Muscle layer of duodenum (tissue), 2 donors: ENCODE measurements around the gene TTC31.

ENCODE experiments used
- H3K27ac ChIP-seq: one replicate; pipeline ENCODE4 v1.7.0; 2013; ENCODE audit warnings: mild to moderate bottlenecking, low read length
- H3K27me3 ChIP-seq: one replicate; pipeline ENCODE4 v1.7.0; 2013; ENCODE audit warnings: low read depth, mild to moderate bottlenecking, control low read depth, low read length
- H3K36me3 ChIP-seq, 2 donors: one replicate each; pipeline ENCODE4 v1.7.0; 2013; ENCODE audit warnings: low read length in 2 of 2, control low read depth in 1 of 2, mild to moderate bottlenecking in 1 of 2; ENCODE audit not compliant: insufficient read depth in 2 of 2, control insufficient read depth in 1 of 2
- H3K4me1 ChIP-seq, 2 donors: one replicate each; pipeline ENCODE4 v1.7.0; 2013; ENCODE audit warnings: low read length in 2 of 2, mild to moderate bottlenecking in 2 of 2, control low read depth in 1 of 2, moderate library complexity in 1 of 2; ENCODE audit not compliant: insufficient read depth in 2 of 2, control insufficient read depth in 1 of 2
- H3K4me3 ChIP-seq, 2 donors: one replicate each; pipeline ENCODE4 v1.7.0; 2013; ENCODE audit warnings: low read length in 2 of 2, low read depth in 1 of 2, mild to moderate bottlenecking in 1 of 2
- H3K9me3 ChIP-seq, 2 donors: one replicate each; pipeline ENCODE4 v1.7.0; 2013; ENCODE audit warnings: low read length in 2 of 2, control low read depth in 1 of 2, mild to moderate bottlenecking in 1 of 2; ENCODE audit not compliant: control insufficient read depth in 1 of 2
- donor health status: healthy.

The TTC31 gene

DNA sequence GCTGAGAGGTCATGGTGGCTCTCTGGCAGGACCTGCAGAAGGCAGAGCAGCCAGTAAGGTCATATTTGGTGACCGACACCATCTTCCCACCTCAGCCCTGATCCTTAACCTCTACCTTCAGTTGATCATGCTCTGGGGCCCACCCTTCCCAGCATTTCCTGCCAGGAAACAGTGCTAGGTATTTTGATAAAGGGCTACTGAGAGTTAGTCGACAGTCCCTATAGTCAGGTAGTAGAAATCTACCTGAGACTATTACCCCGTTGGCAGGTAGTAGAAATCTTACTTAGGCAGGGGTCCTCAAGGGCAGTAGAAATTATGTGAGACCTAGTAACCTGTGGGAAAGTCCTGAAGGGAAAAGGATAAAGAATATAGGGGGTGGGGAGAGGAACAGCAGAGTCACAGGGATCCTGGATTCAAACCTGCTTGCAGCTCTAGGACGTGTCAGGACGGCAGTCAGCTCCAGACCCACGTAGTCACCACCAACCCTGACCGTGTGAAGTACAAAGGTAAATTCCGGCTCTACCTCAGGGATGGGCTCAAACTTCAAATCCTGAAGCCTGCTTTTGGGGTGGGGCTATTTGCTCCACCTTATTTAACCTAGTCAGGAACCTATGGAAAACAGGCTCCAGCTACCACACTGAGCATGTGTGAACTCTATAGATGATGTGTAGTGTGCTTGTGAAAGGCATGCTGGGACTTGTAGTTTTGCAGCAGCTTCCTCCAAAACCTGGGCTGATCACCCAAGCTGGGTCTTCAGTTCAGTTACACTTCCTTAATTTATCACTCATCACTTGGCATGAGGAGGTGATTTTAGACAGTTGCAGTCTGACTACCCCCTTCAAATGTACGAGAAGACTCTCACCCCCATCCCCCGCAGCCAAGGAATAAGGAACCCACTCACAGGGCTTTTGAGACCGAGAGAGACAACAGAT is 43.1 kb downstream of the TTC31 start, which contains the start of gene DQX1:
TSS of gene DQX1 (minus strand) at position 515 of the 932 bp plus-strand sequence. CDS start at position 13, 502 bp downstream.
- H3K27ac ChIP-seq: peak within 1 kb of the TSS; percentile 74
- no peaks in the 10 kb centered on the region for H3K27me3 ChIP-seq
- H3K36me3 ChIP-seq: peaks cover 13 to 30% of the 10 kb centered on the region in 2 donors
- H3K4me3 ChIP-seq: peak within 1 kb of the TSS in 1 of 2 donors; percentile 21
- peaks cover 10 to 17% of the 10 kb centered on the region in 2 donors for H3K4me1 ChIP-seq
- H3K9me3 ChIP-seq: no peaks in the 10 kb centered on the region

GRCh38 chr2:74526649-74527230 is 43.9 kb downstream of the TTC31 start:
- Histone ChIP-seq H3K36me3 (peaks cover 13 to 30% of the 10 kb centered on the region in 2 donors), H3K4me1 (peaks cover 16 to 25% of the 10 kb centered on the region in 2 donors), H3K27ac (no peak overlapping the region), H3K4me3 (no peak overlapping the region), H3K9me3 (no peaks in the 10 kb centered on the region), H3K27me3 (no peaks in the 10 kb centered on the region)

GRCh38 chr2:74527741-74528140 is 44.9 kb downstream of the TTC31 start:
- Histone ChIP-seq H3K4me1 (peaks cover 16 to 25% of the 10 kb centered on the region in 2 donors), H3K36me3 (peaks cover 13 to 35% of the 10 kb centered on the region in 2 donors), H3K9me3 (no peaks in the 10 kb centered on the region), H3K27me3 (no peaks in the 10 kb centered on the region), H3K4me3 (no peak overlapping the region), H3K27ac (no peak overlapping the region)

DNA sequence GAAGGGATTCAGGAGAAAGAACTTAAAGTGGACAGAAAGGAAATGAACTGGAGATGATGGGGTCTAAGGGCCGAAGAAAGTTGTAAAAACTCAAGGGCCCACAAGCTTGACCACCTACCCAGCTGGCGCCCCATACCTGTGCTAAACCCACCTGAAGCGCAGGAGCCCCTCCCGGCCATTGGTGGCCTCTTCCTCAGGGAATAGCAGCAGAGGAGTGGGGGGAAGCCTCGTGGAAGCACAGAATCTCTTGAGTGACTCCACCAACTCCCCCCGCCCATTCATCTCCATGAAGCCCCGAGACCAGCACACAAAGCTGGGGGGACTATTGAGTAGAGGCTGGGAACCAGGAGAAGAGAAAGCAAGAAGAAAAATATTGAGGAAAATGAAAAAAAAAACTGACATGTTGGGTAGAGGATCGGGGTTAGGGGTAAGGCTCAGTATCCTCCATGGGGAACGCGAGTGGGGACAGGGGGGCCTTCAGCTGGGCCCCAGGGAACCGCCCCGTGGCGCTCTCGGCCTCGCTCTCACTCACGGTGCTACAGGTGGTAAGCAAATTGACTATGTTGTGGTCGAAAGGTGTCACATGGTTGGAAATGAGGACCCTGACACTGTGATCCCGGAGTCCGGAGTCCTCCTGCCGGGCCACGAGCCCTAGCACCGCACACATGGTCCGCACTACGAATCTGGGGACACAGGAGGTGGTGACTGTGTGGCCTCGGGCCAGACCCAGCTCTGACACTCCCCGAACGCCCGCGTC is 45.9 kb downstream of the TTC31 start:
- Histone ChIP-seq H3K27me3 (no peaks in the 10 kb centered on the region), H3K9me3 (no peaks in the 10 kb centered on the region), H3K36me3 (peaks cover 18 to 42% of the 10 kb centered on the region in 2 donors), H3K4me1 (peaks cover 16 to 25% of the 10 kb centered on the region in 2 donors), H3K27ac (peak overlapping the region; percentile 81), H3K4me3 (peak overlapping the region; percentile 96 to 99)

DNA sequence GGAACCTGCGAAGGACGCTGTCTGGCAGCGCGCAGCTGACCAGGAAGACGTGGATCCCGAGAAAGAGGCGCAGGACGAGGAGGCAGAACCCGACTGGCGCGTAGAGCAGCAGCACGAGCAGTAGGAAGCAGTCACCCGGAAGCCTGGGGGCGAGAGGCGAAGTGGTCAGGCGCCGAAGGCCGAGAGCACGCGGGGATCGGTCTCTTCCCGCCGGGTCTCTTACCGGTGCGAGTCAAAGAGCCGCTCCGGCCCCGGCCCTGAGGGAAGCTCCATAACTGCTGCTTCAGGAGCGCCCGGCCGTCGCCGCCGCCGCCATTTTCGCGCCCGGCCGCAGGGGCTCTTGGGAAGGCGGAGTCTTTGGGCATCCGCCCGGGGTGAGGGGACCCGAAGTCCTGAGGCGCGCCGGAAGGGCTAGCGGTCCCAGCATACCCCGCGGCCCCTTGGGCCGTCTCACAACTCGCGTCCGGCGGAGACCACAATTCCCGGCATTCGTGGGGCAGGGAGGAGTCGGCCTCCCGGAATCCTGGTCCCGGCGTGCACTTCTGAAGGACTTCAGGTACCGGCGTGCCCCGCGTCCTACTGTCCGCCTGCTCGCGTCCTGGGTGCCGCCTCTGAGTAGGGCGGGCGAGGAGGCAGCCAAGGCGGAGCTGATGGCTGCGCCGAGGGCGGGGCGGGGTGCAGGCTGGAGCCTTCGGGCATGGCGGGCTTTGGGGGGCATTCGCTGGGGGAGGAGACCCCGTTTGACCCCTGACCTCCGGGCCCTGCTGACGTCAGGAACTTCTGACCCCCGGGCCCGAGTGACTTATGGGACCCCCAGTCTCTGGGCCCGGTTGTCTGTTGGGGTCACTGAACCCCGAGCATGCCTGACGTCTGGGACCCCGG is 46.7 kb downstream of the TTC31 start, which contains the start of the genes AUP1 and HTRA2:
TSS of gene AUP1 (minus strand) at position 350 of the 882 bp plus-strand sequence. CDS start at position 273, 77 bp downstream.
TSS of gene HTRA2 (plus strand) at position 577 of the 882 bp plus-strand sequence. CDS start at position 651, 74 bp downstream.
- no peaks in the 10 kb centered on the region for H3K27me3 ChIP-seq
- H3K4me3 ChIP-seq: peak within 1 kb of the TSS; percentile 96 to 99
- peaks cover 16 to 25% of the 10 kb centered on the region in 2 donors for H3K4me1 ChIP-seq
- H3K36me3 ChIP-seq: peaks cover 18 to 42% of the 10 kb centered on the region in 2 donors
- peak within 1 kb of the TSS; percentile 81 for H3K27ac ChIP-seq
- no peaks in the 10 kb centered on the region for H3K9me3 ChIP-seq

DNA sequence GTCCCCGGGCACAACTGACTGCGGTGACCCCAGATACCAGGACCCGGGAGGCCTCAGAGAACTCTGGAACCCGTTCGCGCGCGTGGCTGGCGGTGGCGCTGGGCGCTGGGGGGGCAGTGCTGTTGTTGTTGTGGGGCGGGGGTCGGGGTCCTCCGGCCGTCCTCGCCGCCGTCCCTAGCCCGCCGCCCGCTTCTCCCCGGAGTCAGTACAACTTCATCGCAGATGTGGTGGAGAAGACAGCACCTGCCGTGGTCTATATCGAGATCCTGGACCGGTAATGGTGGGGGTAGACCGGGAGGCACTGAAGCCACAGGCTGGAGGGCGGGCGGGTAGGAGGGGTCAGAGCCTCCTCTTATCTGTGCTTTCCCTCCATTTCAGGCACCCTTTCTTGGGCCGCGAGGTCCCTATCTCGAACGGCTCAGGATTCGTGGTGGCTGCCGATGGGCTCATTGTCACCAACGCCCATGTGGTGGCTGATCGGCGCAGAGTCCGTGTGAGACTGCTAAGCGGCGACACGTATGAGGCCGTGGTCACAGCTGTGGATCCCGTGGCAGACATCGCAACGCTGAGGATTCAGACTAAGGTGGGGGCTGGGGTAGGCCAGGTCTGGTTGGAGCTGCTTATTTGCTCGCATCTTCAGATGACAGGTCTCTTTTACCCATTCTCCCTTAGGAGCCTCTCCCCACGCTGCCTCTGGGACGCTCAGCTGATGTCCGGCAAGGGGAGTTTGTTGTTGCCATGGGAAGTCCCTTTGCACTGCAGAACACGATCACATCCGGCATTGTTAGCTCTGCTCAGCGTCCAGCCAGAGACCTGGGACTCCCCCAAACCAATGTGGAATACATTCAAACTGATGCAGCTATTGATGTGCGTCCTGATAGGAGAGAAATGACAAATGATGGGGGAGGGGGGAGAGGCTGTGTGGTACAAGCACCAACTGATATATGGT is 47.6 kb downstream of the TTC31 start:
- Histone ChIP-seq H3K4me3 (peak overlapping the region; percentile 96 to 99), H3K27ac (peak overlapping the region; percentile 70), H3K4me1 (peaks cover 16 to 25% of the 10 kb centered on the region in 2 donors)

GRCh38 chr2:74531666-74532065 is 48.8 kb downstream of the TTC31 start:
- Histone ChIP-seq H3K4me3 (peak overlapping the region in 1 of 2 donors; percentile 96), H3K27ac (no peak overlapping the region), H3K9me3 (no peaks in the 10 kb centered on the region), H3K4me1 (peaks cover 16 to 25% of the 10 kb centered on the region in 2 donors), H3K27me3 (no peaks in the 10 kb centered on the region), H3K36me3 (peaks cover 15 to 29% of the 10 kb centered on the region in 2 donors)

More for the DNA sequence above, 47.6 kb downstream of the TTC31 start:
- peaks cover 18 to 40% of the 10 kb centered on the region in 2 donors for H3K36me3 ChIP-seq
- H3K9me3 ChIP-seq: no peaks in the 10 kb centered on the region
- H3K27me3 ChIP-seq: no peaks in the 10 kb centered on the region

DNA sequence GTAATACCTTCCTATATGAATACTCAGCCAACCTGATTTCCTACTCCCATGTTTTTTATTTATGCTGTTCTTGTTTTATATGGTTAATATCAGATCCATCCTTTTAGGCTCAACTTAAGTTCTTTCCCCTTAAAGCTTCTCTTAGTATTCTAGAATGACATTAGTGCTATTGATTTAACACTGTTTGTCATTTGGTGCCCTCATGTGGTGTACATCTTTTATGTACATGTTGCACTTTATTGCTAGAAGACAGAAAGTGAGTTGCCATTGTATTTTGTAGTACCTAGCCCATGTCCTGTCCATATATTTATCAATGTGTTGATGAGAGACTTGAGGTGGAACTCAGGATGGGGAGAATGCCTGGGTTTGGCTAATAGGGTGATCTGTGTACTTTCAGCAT is 49.3 kb downstream of the TTC31 start:
- H3K27me3 ChIP-seq: no peaks in the 10 kb centered on the region
- peaks cover 10 to 23% of the 10 kb centered on the region in 2 donors for H3K36me3 ChIP-seq
- no peak overlapping the region for H3K27ac ChIP-seq
- H3K4me3 ChIP-seq: no peak overlapping the region
- H3K4me1 ChIP-seq: peaks cover 16 to 25% of the 10 kb centered on the region in 2 donors
- no peaks in the 10 kb centered on the region for H3K9me3 ChIP-seq

DNA sequence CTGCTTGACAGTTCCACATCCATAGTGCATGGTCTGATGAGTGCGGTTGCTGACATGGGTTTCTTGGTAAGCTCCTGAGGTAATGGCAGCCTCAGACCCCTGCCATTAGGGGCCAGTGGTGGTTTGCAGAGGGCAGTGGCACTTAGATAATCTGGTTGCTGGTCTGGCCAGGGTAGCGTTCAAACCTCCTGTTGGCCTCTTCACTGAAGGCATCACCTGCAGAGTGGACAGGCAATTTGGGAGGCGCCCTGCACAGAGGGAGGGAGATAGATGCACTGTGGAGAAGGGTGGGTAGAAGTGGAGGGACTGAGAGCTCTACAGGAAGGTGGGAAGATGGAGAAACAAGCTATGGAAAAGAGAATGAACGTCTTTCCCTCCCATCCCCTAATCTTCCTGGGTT is 50.6 kb downstream of the TTC31 start:
- H3K36me3 ChIP-seq: peaks cover 5 to 12% of the 10 kb centered on the region in 2 donors
- H3K4me3 ChIP-seq: no peak overlapping the region

More for the DNA sequence above, 50.6 kb downstream of the TTC31 start:
- Histone ChIP-seq H3K9me3 (no peaks in the 10 kb centered on the region), H3K27me3 (no peaks in the 10 kb centered on the region), H3K4me1 (peaks cover 14 to 17% of the 10 kb centered on the region in 2 donors), H3K27ac (no peak overlapping the region)
